PC-9 (cell line): ENCODE measurements around the gene ADAMTSL5.

ENCODE experiments used
- CTCF ChIP-seq: fragments of 200-600 bp; sonication (generic); conservative IDR thresholded peaks from 2 replicates; pipeline ENCODE4 v1.6.1; 2017; ENCODE audit warnings: mixed run types, antibody characterized with exemption, mild to moderate bottlenecking, moderate library complexity
- EZH2 ChIP-seq: fragments of 200-600 bp; sonication (generic); IDR thresholded peaks from 2 replicates; pipeline ENCODE4 v1.8.0; 2017; ENCODE audit warnings: antibody characterized with exemption, low read depth

GRCh38 chr19:1510442-1510806 is 2.4 kb downstream of the ADAMTSL5 start:
- TF ChIP-seq CTCF (no peak), EZH2 (no peak)
